ENCODE data around the gene INAVA. TPM values are rescaled to one million over a fixed set of nuclear protein-coding genes. Genes with fewer than 3 reads are reported as not detected.

Gene INAVA
- total and polyA plus RNA-seq, 4 donors: 0.19 to 3.1 (median 0.50) TPM

GRCh38 chr1:200891774-200892157, 2.9 kb upstream of the INAVA start (continued):
- TF ChIP-seq ZBTB33 (IDR thresholded peaks at IDR 0.05) (no peak), ATF3 (IDR thresholded peaks at IDR 0.05) (no peak), HNF4A (conservative IDR thresholded peaks at IDR 0.05) (no peak), FOXA1 (IDR thresholded peaks at IDR 0.05) (no peak), HNF4G (IDR thresholded peaks at IDR 0.05) (no peak), RAD21 (IDR thresholded peaks at IDR 0.05) (no peak), GABPA (IDR thresholded peaks at IDR 0.05 in 1 of 2, conservative IDR thresholded peaks at IDR 0.05 in 1 of 2) (no peak), SP1 (IDR thresholded peaks at IDR 0.05) (no peak), JUND (IDR thresholded peaks at IDR 0.05) (no peak), NR2F2 (IDR thresholded peaks at IDR 0.05) (no peak), TAF1 (conservative IDR thresholded peaks at IDR 0.05) (no peak), FOXA2 (IDR thresholded peaks at IDR 0.05) (no peak)

- Histone ChIP-seq H3K36me3 (ENCODE audit: control insufficient read depth in 4 of 4, insufficient read depth in 3 of 4, low read depth in 1 of 4, low read length in 3 of 4) (no peaks in the 10 kb centered on the region), H3K9ac (ENCODE audit: low read depth in 1 of 2, low read length in 2 of 2) (no peak overlapping the region), H3K4me3 (ENCODE audit: low read depth in 1 of 3, low read length in 3 of 3) (no peak overlapping the region), H3K4me1 (ENCODE audit: control insufficient read depth in 4 of 4, insufficient read depth in 4 of 4, low read length in 3 of 4) (peaks cover 3 to 22% (median 21%) of the 10 kb centered on the region in 4 donors), H3K27me3 (ENCODE audit: control insufficient read depth in 4 of 4, insufficient read depth in 4 of 4, low read length in 3 of 4) (no peaks in the 10 kb centered on the region), H3K27ac (ENCODE audit: low read depth in 1 of 2, low read length in 2 of 2) (no peak overlapping the region), H3K9me3 (ENCODE audit: control insufficient read depth in 4 of 4, low read length in 3 of 4) (no peaks in the 10 kb centered on the region)
- 72% methylated on average over 4 of the region's 4 CpGs for WGBS
- TF ChIP-seq GABPA (IDR thresholded peaks at IDR 0.05 in 1 of 2, conservative IDR thresholded peaks at IDR 0.05 in 1 of 2) (no peak), HNF4G (IDR thresholded peaks at IDR 0.05) (no peak), FOXA1 (IDR thresholded peaks at IDR 0.05) (no peak)
- DNase-seq (ENCODE audit: low spot score): no peak
Measured at GRCh38 chr1:200892546-200892945, 2.2 kb upstream of the INAVA start.

- Histone ChIP-seq H3K4me1 (ENCODE audit: control insufficient read depth in 4 of 4, insufficient read depth in 4 of 4, low read length in 3 of 4) (peaks cover 3 to 22% (median 21%) of the 10 kb centered on the region in 4 donors), H3K27ac (ENCODE audit: low read depth in 1 of 2, low read length in 2 of 2) (no peak overlapping the region), H3K27me3 (ENCODE audit: control insufficient read depth in 4 of 4, insufficient read depth in 4 of 4, low read length in 3 of 4) (no peaks in the 10 kb centered on the region), H3K4me3 (ENCODE audit: low read depth in 1 of 3, low read length in 3 of 3) (no peak overlapping the region), H3K9ac (ENCODE audit: low read depth in 1 of 2, low read length in 2 of 2) (no peak overlapping the region), H3K36me3 (ENCODE audit: control insufficient read depth in 4 of 4, insufficient read depth in 3 of 4, low read depth in 1 of 4, low read length in 3 of 4) (no peaks in the 10 kb centered on the region), H3K9me3 (ENCODE audit: control insufficient read depth in 4 of 4, low read length in 3 of 4) (no peaks in the 10 kb centered on the region)
- no peak for TF ChIP-seq YY1 (IDR thresholded peaks at IDR 0.05)
- no peak for DNase-seq (ENCODE audit: low spot score)
Measured at GRCh38 chr1:200892958-200893357, 1.7 kb upstream of the INAVA start.

GRCh38 chr1:200893411-200893901, 1.2 kb upstream of the INAVA start:
- Histone ChIP-seq H3K9ac (ENCODE audit: low read depth in 1 of 2, low read length in 2 of 2) (no peak overlapping the region), H3K4me1 (ENCODE audit: control insufficient read depth in 4 of 4, insufficient read depth in 4 of 4, low read length in 3 of 4) (peaks cover 3 to 20% (median 19%) of the 10 kb centered on the region in 4 donors), H3K36me3 (ENCODE audit: control insufficient read depth in 4 of 4, insufficient read depth in 3 of 4, low read depth in 1 of 4, low read length in 3 of 4) (no peaks in the 10 kb centered on the region), H3K27ac (ENCODE audit: low read depth in 1 of 2, low read length in 2 of 2) (no peak overlapping the region), H3K4me3 (ENCODE audit: low read depth in 1 of 3, low read length in 3 of 3) (no peak overlapping the region), H3K9me3 (ENCODE audit: control insufficient read depth in 4 of 4, low read length in 3 of 4) (no peaks in the 10 kb centered on the region), H3K27me3 (ENCODE audit: control insufficient read depth in 4 of 4, insufficient read depth in 4 of 4, low read length in 3 of 4) (no peaks in the 10 kb centered on the region)
- no peak for DNase-seq (ENCODE audit: low spot score)
- 80% methylated on average over 6 of the region's 6 CpGs for WGBS
- TF ChIP-seq ZBTB33 (IDR thresholded peaks at IDR 0.05) (no peak), TAF1 (conservative IDR thresholded peaks at IDR 0.05) (no peak), HNF4G (IDR thresholded peaks at IDR 0.05) (no peak), RXRA (IDR thresholded peaks at IDR 0.05) (no peak), GABPA (IDR thresholded peaks at IDR 0.05 in 1 of 2, conservative IDR thresholded peaks at IDR 0.05 in 1 of 2) (no peak), HNF4A (conservative IDR thresholded peaks at IDR 0.05) (no peak)

Data from liver (tissue), 9 donors.